Natural killer cell (primary cell): ENCODE data around the gene KPTN. TPM values are rescaled to one million over a fixed set of nuclear protein-coding genes. Genes with fewer than 3 reads are reported as not detected.

ENCODE experiments used
- ATAC-seq, 3 donors: fragments of 150-1000 bp in 2 of 3; fragments of 200-7000 bp in 1 of 3; cut with Tn5 transposase; 1 replicate in 1 of 3; 2 replicates in 2 of 3; pipeline ENCODE4 v1.10.0; 2021; ENCODE audit warnings: mild to moderate bottlenecking in 2 of 3, moderate library complexity in 2 of 3
- DNase-seq, 2 donors: peaks; one replicate each; pipeline versions ENCODE4 v3.0.0 to v3.0.0-alpha.2; 2013 to 2021; ENCODE audit warnings: mixed read lengths in 1 of 2
- H3K27ac ChIP-seq: one replicate; pipeline ENCODE4 v1.5.1; 2013; ENCODE audit warnings: mild to moderate bottlenecking, low read length
- H3K27me3 ChIP-seq: one replicate; pipeline ENCODE4 v1.6.1; 2013; ENCODE audit warnings: low read length; ENCODE audit not compliant: control insufficient read depth, insufficient read depth
- H3K36me3 ChIP-seq: one replicate; pipeline ENCODE4 v1.6.1; 2013; ENCODE audit warnings: low read length; ENCODE audit not compliant: control insufficient read depth, insufficient read depth
- H3K4me1 ChIP-seq: one replicate; pipeline ENCODE4 v1.6.1; 2013; ENCODE audit warnings: low read length; ENCODE audit not compliant: control insufficient read depth, insufficient read depth
- H3K4me3 ChIP-seq: one replicate; pipeline ENCODE4 v1.5.1; 2013; ENCODE audit warnings: low read length
- H3K9me3 ChIP-seq: one replicate; pipeline ENCODE4 v1.6.1; 2013; ENCODE audit warnings: low read length; ENCODE audit not compliant: control insufficient read depth, insufficient read depth
- H3K27ac Mint-ChIP-seq, 2 donors: one replicate each; pipeline ENCODE4 v1.8.0; 2022; ENCODE audit warnings: mild to moderate bottlenecking in 2 of 2, mixed read lengths in 2 of 2, moderate library complexity in 1 of 2
- H3K27me3 Mint-ChIP-seq, 2 donors: one replicate each; pipeline ENCODE4 v1.8.0; 2022; ENCODE audit warnings: low read depth in 2 of 2, mixed read lengths in 2 of 2
- H3K36me3 Mint-ChIP-seq: one replicate; pipeline ENCODE4 v1.8.0; 2022; ENCODE audit warnings: mixed read lengths
- H3K4me1 Mint-ChIP-seq, 2 donors: one replicate each; pipeline ENCODE4 v1.8.0; 2022; ENCODE audit warnings: mixed read lengths in 2 of 2
- H3K4me3 Mint-ChIP-seq: one replicate; pipeline ENCODE4 v1.8.0; 2022; ENCODE audit warnings: mild to moderate bottlenecking, moderate library complexity, mixed read lengths
- H3K9me3 Mint-ChIP-seq, 2 donors: one replicate each; pipeline ENCODE4 v1.8.0; 2022; ENCODE audit warnings: mixed read lengths in 2 of 2
- CTCF ChIP-seq: fragments of 200-600 bp; IDR thresholded peaks from one replicate; pipeline ENCODE4 v1.8.0; 2022; ENCODE audit warnings: antibody characterized with exemption
- WGBS: methylation state at CpG from one replicate; pipeline ENCODE4 v1.1.7; 2013; ENCODE audit warnings: missing lambda C conversion rate; ENCODE audit not compliant: insufficient coverage; 5-methylcytosine and 5-hydroxymethylcytosine counted together
- intact Hi-C: fragments of 100-400 bp; cut with micrococcal nuclease; formaldehyde crosslinking; loops from one replicate; pipeline ENCODE4 v1.14.2; 2022
- total RNA-seq, 4 donors: library from RNA; stranded (reverse); fragments of 120-200 nt in 1 of 4; gene quantifications; one replicate each; pipeline versions ENCODE4 v1.2.3 to v1.2.4, GENCODE V29; 2013 to 2022

KPTN gene
- total RNA-seq, 3 donors from 2014 or later (not counting 1 experiment from before 2014, with no cell fraction given) = 3.0 to 4.2 (median 3.6) TPM

GRCh38 chr19:47473336-47473735 lies 10.7 kb downstream of the KPTN start:
- peaks cover 30 to 43% of the 10 kb centered on the region in 2 donors for H3K27me3 Mint-ChIP-seq
- Histone ChIP-seq H3K4me1 (peaks cover 8% of the 10 kb centered on the region), H3K27me3 (peaks cover 23% of the 10 kb centered on the region), H3K4me3 (no peak overlapping the region), H3K27ac (no peak overlapping the region), H3K9me3 (no peaks in the 10 kb centered on the region), H3K36me3 (no peaks in the 10 kb centered on the region)
- peaks cover 0 to 10% of the 10 kb centered on the region in 2 donors for H3K4me1 Mint-ChIP-seq
- WGBS = 93% methylated on average over 10 of the region's 10 CpGs
- ATAC-seq (no peak), DNase-seq (no peak)
- intact Hi-C loops = no loop called here
- no peak for TF ChIP-seq CTCF
- no peak overlapping the region for H3K4me3 Mint-ChIP-seq
- no peak overlapping the region for H3K27ac Mint-ChIP-seq
- H3K9me3 Mint-ChIP-seq = no peaks in the 10 kb centered on the region
- no peaks in the 10 kb centered on the region for H3K36me3 Mint-ChIP-seq

GRCh38 chr19:47471733-47472457 lies 12.1 kb downstream of the KPTN start, which contains the start of gene SLC8A2:
Gene SLC8A2, minus strand, starts transcription at chr19:47471893. Its CDS starts 5,490 bp downstream, at chr19:47466403.
- DNase-seq = peak; percentile 46 to 83
- Mint-ChIP-seq H3K27me3 (peaks cover 35 to 47% of the 10 kb centered on the region in 2 donors), H3K4me1 (peaks cover 0 to 10% of the 10 kb centered on the region in 2 donors), H3K9me3 (no peaks in the 10 kb centered on the region), H3K27ac (no peak within 1 kb of the TSS), H3K36me3 (no peaks in the 10 kb centered on the region), H3K4me3 (no peak within 1 kb of the TSS)
- no peak for TF ChIP-seq CTCF
- intact Hi-C loops = no loop called here
- 5% methylated on average over 19 of the region's 29 CpGs for WGBS
- no peak within 1 kb of the TSS for H3K27ac ChIP-seq
- H3K27me3 ChIP-seq = peaks cover 23% of the 10 kb centered on the region
- no peaks in the 10 kb centered on the region for H3K36me3 ChIP-seq
- peaks cover 8% of the 10 kb centered on the region for H3K4me1 ChIP-seq
- ATAC-seq = peak; percentile 79 to 96 (median 89)
- no peaks in the 10 kb centered on the region for H3K9me3 ChIP-seq
- H3K4me3 ChIP-seq = no peak within 1 kb of the TSS

- Mint-ChIP-seq H3K9me3 (no peaks in the 10 kb centered on the region), H3K4me3 (no peak overlapping the region), H3K36me3 (no peaks in the 10 kb centered on the region), H3K27ac (no peak overlapping the region), H3K4me1 (peaks cover 0 to 10% of the 10 kb centered on the region in 2 donors), H3K27me3 (peaks cover 35 to 49% of the 10 kb centered on the region in 2 donors)
- ATAC-seq = no peak
- H3K4me1 ChIP-seq = peaks cover 8% of the 10 kb centered on the region
- peaks cover 23% of the 10 kb centered on the region for H3K27me3 ChIP-seq
- TF ChIP-seq CTCF = no peak
- H3K9me3 ChIP-seq = no peaks in the 10 kb centered on the region
- 10% methylated on average over 15 of the region's 16 CpGs for WGBS
- intact Hi-C loops = no loop called here
- no peak overlapping the region for H3K27ac ChIP-seq
- H3K36me3 ChIP-seq = no peaks in the 10 kb centered on the region
- no peak overlapping the region for H3K4me3 ChIP-seq
- DNase-seq = no peak
Observed at GRCh38 chr19:47471381-47471732, 12.7 kb downstream of the KPTN start.
